Stimulated activated CD8-positive, alpha-beta memory T cell treated with anti-CD3 and anti-CD28 coated beads, Interleukin-4, amount 100 ng/mL, for 24 hours (primary cell): ENCODE results near the gene ZNF667.

Experiments used
- DNase-seq: peaks from one replicate; pipeline ENCODE4 v3.0.0-alpha.2; 2020; ENCODE audit warnings: low read depth

The ZNF667 gene

DNA sequence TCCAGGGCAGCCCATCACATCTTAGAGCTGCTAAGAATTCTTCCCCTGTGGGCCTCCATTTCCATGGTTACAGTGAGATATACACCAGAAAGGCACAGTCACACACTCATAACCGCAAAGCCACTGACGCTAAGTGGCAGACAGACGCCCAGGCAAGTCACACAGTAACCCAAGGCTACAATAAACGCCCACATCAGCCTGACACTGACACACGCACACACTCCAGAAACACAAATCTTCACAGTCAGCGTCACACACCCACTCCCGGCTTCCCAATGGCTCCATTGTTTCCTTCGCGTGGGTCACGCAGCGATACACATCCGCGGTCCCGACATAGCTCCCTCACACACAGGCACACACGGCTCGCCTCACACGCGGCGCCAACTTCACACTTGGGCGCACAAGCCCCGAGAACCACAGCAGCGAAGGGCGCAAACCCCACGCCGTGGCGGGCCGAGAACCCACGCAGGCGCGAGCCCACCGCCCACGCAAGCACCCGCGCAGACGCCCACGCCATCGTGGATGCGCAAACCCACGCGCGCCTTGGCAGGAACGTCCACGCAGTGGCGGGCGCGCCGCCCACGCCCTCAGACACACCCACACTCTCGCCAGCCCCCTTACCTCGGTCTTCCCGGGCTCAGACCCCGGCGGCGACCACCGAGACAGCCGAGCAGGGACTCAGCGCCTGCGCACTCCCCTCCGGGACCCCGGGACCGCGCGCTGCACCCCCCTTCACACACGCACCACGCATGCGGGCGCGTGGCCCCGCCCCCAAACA is at the start of gene ZNF667:
Gene ZNF667 (minus strand): TSS at position 695 of the 778 bp plus-strand sequence. CDS start 14,975 bp downstream, outside the sequence.
- DNase-seq: peak; percentile 11

DNA sequence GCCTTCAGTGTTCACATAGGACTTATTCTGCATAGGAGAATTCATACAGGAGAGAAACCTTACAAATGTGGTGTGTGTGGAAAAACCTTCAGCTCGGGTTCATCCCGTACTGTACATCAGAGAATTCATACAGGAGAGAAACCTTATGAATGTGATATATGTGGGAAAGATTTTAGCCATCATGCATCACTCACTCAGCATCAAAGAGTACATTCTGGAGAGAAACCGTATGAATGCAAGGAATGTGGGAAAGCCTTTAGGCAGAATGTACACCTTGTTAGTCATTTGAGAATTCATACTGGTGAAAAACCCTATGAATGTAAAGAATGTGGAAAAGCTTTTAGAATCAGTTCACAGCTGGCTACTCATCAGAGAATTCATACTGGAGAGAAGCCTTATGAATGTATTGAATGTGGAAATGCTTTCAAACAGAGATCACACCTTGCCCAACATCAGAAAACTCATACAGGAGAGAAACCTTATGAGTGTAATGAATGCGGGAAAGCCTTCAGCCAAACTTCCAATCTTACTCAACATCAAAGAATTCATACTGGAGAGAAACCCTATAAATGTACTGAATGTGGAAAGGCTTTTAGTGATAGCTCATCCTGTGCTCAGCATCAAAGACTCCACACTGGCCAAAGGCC is 48.2 kb upstream of the ZNF667 start:
- DNase-seq: no peak

DNA sequence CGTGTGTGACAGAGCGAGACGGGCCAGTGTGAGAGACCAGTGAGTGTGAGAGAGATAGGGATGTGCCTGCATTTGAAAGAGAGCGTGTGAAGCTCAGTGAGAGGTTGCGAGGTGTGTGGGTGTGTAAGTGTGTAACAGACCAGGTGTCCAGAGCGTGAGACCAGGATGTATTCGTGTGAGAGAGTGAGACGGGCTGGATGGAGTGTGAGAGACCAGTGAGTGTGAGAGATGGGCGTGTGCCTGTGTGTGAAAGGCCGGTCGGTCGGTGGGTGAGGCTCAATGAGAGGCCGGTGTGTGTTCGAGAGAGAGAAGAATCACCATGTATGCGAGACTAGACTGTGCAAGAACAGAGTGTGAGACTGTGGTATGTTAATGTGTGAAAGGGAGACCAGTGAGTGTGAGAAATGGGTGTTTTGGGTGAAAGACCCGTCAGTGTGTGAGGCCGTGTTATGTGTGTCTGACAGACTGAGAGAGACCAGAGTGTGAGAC is 31.2 kb upstream of the ZNF667 start:
- DNase-seq: no peak

DNA sequence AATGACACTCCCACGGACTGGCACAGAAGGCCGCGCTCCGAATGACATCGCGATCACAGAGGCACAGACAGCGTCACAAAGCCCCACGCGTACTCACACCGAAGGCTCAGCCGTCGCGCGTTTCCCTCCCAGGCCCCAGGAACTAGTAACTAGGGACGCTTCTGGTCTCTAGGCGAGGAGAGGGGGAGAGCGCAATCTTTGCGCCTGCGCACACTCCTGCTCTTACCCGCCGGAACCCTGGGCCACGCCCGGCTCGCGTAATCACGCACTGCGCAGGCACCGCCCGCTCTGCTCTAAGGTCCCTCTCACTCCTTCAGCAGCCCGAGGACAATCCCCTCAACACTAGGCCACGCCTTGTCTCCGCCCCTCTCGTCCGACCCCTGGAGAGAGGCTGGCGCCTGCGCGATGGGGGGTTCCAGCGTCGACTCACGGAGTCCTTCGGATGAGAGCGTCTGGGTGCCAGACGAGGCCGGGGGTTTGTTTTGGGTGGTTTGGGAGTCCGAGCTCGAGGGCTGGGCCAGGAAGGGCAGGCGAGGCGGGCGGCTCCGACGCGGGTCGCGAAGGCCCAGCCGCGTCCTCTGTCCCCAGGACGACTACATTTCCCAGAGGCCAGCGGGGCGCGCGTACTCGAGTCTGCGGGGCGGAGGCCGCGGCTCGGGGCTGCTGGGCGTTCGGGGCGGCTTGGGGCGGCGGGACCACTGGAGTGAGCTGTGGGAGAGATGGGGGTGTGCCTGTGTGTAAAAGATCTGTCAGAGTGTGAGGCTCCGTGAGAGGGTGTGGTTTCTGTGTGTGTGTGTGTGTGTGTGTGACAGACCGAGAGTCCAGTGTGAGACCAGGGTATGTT is 30.5 kb upstream of the ZNF667 start, which contains the start of gene ZNF471:
Gene ZNF471 (plus strand): TSS at position 410 of the 844 bp plus-strand sequence. CDS start 3,717 bp downstream, outside the sequence.
- DNase-seq: peak; percentile 81

DNA sequence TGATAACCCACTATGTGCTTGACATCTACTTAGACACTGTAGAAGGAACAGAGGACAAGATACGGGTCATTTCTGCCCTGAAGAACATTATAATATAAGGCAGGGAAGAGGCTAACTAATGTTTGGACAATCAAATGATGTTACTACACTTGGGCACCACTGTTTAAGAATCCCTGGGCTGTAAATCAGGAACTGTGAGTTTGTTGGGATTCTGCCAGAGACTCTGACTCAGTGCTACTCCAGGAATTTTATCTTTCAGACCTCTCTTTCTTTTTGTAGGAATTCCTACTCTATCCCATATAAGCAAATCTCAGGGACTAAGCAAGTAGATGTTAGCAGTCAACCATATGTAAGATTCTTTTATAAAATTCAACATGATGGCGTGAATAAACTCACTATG is 27.4 kb upstream of the ZNF667 start:
- no peak for DNase-seq

DNA sequence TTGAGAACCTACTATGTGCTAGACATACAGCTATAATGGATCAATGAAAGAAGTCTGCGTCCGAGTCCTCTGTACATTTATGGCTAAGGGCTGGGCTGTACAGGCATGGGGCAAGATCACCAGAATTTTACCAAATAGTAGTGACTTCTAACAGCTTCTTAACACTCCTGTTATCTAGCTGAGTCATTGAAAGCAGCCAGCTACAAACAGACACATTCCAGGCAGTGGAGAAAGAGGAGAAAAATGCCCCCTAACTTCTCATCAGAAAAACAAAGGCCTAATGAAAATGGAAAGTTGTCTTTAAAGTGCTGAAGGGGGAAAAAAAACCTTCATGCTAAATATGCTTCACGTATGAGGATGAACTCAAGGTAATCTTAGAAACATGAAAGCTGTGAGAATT is 14.3 kb upstream of the ZNF667 start:
- no peak for DNase-seq

DNA sequence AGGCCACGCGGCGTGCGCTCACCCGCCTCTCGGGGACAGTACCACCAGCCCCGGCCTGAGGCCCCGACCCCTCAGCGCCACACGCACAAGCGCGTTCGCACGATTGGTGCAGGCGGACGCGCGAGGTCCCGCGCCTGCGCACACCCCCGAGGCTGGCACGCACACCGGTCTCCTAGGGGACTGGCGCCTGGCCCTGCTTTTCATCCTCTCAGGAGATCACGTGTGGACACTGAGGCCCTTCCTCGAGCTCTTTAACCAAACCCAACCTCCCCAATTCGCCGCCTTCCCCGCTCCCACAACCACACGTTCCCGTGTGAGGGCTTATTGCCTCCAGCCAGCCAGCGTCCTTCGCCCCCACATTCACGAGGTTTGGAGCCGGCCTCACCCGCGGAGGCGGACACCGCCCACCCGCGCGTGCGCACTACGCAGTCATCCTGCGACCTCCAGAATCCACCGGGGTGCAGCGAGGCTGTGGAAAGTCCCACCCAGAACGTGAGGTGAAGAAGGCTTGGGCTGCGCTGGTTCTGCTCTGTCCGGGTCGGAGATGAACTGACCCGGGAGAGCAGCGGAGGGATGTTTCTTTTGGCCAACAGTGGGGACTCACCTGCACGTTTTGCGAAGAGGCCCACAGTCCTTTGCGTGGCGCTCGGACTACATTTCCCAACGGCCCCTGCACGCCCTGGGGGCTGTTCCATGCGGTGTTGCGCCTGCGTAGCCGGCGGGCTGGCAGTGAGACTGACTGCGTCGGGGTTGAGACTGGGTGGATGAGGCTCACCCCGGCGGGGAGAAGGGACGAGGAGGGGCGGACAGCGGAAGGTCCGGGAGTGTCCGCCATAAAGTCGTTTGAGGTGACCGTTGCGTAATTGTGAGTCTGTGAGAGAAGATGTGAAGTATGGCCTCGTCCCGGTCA is 539 bp upstream of the ZNF667 start:
- DNase-seq: peak; percentile 62

DNA sequence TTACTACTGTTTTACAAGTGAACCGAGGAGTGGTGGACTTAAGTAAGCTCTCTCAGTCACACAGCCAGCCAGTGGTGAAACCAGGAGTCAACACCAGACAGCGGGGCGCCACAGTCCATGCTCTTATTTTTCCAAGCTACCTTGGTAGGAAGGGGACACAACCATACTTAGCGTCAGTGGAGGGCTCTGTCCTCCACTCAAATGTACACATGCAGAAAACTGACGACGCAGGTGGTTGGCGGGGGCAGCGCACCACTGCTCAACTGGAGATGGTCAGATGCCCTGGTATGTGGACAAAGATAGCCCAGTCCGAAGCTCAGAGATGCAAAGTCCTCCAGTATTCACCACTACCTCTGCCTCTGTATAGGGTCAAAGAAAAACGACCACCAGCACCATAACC is 1.1 kb downstream of the ZNF667 start:
- no peak for DNase-seq

DNA sequence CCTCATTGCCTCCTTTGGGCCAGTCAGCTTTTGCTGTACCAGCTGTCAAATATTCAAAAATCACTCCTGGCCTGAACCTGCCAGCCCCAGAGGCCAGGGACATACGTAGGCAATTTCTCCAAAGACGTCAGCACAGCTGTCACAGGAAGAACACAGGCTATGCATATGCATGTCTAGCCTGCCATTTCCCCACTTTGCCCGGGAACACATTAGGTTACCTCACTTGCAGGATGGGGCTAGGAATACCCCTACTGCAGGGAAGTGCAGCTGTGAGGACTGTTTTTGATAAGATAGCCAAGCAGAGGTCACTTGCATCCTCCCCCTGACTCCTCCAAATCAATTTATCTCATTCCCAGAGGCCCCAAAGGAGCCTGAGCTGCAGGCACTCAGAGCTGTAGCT is 2.8 kb downstream of the ZNF667 start:
- no peak for DNase-seq

DNA sequence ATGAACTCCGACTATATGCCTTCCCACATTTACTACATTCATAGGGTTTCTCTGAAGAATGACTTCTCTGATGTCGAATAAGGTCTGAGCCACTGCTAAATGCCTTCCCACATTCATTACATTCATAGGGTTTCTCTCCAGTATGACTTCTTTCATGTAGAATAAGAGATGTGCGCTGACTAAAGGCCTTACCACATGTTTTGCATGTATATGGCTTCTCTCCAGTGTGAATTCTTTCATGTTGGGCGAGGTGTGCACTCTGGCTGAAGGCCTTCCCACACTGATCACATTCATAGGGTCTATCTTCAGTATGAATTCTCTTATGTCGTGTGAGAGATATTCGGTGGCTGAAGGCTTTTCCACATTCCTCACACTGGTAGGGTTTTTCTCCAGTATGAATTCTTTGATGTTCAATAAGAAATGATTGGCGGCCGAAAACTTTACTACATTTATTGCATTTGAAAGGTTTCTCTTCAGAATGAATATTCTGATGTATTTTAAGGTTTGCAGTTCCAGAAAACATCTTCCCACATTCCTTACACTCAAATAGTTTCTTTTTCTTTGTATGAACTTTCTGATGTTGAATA is 35.8 kb downstream of the ZNF667 start:
- DNase-seq: no peak

DNA sequence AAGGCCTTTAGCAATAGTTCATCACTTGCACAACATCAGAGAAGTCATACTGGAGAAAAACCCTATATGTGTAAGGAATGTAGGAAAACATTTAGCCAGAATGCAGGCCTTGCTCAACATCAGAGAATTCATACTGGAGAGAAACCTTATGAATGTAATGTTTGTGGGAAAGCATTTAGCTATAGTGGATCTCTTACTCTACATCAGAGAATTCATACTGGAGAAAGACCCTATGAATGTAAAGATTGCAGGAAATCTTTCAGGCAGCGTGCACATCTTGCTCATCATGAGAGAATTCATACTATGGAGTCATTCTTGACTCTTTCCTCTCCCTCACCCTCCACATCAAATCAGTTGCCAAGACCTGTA is 53.2 kb downstream of the ZNF667 start:
- no peak for DNase-seq

DNA sequence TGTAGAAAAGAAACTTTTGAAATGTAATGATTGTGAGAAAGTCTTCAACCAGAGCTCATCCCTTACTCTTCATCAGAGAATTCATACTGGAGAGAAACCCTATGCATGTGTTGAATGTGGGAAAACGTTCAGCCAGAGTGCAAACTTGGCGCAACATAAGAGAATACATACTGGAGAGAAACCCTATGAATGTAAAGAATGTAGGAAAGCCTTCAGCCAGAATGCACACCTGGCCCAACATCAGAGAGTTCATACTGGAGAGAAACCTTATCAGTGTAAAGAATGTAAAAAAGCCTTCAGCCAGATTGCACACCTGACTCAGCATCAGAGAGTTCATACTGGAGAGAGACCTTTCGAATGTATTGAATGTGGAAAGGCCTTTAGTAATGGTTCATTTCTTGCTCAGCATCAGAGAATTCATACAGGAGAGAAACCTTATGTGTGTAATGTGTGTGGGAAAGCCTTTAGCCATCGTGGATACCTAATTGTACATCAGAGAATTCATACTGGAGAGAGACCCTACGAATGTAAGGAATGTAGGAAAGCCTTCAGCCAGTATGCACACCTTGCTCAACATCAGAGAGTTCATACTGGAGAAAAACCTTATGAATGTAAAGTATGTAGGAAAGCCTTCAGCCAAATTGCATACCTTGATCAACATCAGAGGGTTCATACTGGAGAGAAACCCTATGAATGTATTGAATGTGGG is 53.7 kb downstream of the ZNF667 start:
- DNase-seq: no peak

DNA sequence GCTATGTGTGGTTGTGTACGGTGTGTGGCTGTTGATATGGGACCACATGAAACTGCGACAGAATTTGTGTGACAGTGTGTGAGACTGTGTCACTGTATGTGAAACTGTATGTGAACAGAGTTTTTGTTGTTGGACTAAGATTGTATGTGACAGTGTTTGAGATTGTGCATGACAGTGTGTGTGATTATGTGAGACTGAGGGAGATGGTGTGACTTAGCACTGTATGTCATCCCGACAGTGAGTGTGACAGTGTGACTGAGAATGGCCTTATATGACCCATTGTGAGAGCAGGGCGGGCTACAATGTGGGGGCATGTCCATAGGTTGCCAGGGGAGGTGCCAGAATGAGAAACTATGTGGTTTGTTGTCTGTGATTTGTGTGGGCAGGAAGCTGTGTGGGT is 72.1 kb downstream of the ZNF667 start:
- no peak for DNase-seq

DNA sequence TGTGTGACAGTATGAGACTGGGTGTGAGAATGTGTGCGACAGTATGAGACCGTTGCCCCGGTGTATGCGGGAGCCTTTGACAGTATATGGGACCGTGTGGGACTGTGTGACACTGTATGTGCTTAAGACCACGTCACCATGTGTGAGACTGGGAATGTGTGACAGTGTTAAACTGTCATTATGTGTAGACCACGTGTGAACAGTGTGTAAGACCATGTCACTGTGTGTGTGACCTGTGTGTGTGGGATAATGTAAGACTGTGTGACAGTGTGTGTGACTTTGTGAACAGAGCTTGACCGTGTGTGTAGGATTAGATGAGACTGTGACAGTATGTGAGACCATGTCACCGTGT is 72.5 kb downstream of the ZNF667 start:
- DNase-seq: no peak

DNA sequence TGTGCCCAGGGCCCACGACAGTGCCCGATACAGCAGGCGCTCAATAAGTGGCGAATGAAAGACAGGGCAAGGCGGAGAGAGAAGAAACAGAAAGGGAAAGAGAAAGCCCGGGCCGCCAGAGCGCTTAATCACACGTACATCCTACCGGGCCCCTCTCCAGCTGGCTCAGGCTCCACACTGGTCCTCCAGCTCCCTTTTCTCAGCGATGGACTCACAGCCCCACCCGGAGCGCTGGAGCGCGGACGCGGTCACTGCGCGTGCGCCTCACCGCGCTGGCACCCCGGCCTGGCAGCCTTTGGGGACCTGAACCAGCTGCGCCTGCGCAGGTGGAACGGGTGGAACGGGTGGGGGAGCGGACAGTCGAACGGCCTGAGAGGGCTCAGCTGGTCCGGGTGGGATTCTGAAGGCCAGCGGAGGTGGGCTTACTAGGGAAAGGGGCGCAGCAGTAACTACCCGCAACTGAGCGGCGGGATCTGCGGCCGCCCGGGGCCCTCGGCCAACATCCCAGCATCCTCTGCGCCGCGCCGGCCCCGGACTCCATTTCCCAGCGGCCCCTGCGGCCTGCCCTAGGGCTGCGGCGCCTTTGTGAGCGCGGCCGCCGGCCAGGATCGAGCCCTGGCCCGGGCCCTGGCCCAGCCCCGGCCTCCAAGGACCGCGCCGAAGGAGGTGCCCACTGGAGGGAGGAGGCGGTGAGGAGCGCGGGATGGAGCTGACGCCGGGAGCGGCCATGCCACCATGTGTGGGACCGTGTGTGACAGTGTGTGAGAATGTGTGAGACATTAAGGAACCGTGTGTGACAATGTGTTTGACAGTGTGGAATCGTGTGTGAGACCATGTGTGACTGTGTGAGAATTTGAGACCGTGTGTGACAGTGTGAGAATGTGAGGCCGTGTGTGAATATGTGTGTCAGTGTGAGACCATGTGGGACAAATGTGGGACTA is 73.1 kb downstream of the ZNF667 start, which contains the start of gene ZNF583:
Gene ZNF583 (plus strand): TSS at position 569 of the 941 bp plus-strand sequence. CDS start 2,783 bp downstream, outside the sequence.
- peak; percentile 90 for DNase-seq

DNA sequence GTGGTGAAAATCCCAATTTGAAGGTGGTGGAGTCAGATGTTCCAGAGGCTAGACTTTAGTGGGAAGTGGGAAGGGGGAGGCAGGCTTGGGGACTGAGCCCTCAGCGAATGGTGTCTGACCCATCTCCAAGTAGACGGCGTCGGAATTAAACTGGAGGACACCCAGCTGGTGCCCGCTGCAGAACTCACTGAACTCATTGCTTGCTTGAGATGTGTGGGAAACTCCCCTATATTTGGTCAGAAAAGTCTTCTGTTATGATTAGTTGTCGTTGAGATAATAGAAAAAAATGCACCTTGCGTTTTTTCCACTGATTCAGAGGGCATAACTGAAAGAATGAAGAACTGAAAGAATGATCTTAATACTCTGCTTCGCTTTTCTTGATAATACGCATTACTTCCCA is 73.9 kb downstream of the ZNF667 start:
- no peak for DNase-seq

DNA sequence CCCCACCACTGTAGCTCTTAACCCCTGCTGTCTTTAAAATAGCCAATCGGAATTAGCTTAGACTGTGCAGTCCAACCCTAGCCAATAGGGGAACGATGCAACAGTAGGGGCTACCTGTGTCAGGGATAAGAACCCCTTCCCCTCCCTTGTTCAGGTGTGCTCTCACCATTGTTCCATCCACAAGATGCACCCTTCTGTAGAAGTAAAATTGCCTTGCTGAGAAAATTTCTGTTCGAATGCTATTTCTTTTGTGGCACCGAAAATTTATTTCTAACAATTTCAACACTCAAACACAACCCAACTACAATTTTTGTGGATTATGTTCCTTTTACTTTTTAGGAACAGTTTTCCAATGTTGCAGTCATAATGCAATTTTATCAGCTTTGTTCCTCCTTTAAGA is 76.7 kb downstream of the ZNF667 start:
- DNase-seq: no peak

DNA sequence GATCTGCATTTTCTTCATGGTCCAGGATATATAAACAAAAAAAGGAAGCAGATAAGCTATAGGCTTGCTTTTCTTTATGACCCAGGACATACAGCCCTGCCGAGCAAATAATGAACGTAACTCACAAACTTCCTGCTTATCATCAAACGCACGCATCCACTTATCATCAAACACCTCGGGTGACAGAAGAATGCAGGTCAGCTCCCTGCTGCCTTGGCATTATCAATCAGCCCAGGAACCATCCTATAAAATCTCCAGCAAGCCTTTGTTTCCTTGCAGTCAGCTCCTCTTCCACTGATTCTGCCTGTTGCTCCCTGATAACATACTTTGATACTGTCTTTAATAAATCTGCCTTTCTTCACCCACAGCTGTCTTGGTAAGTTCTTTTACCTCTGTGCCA is 78.3 kb downstream of the ZNF667 start:
- DNase-seq: no peak
